SK-N-SH treated with all-trans-retinoic acid at 6 μM for 48 hours (cell line): ENCODE measurements around the gene CRYGS.

ENCODE experiments used
- ATAC-seq: fragments of 200-7000 bp; cut with Tn5 transposase; 3 replicates; pipeline ENCODE4 v1.9.1; 2020; ENCODE audit warnings: mild to moderate bottlenecking, moderate library complexity
- ARNTL ChIP-seq: fragments of 450-650 bp; formaldehyde crosslinking; IDR thresholded peaks from 2 replicates; pipeline ENCODE4 v1.5.0; 2020; ENCODE audit warnings: low read depth, mild to moderate bottlenecking, moderate library complexity, borderline replicate concordance
- BACH2 ChIP-seq: fragments of 250-450 bp; sonication (Bioruptor Pico); IDR thresholded peaks from 2 replicates; pipeline ENCODE4 v1.9.0; 2021; ENCODE audit warnings: mild to moderate bottlenecking, borderline replicate concordance
- GLIS3 ChIP-seq: fragments of 250-450 bp; sonication (Bioruptor Pico); IDR thresholded peaks from 2 replicates; pipeline ENCODE4 v1.5.0; 2020; ENCODE audit warnings: mild to moderate bottlenecking, moderate library complexity
- ISL1 ChIP-seq: fragments of 250-450 bp; sonication (Bioruptor Pico); IDR thresholded peaks from 2 replicates; pipeline ENCODE4 v2.1.2; 2022; ENCODE audit warnings: mild to moderate bottlenecking, moderate library complexity
- OSR1 ChIP-seq: fragments of 250-450 bp; sonication (Bioruptor Pico); IDR thresholded peaks from 2 replicates; pipeline ENCODE4 v1.8.0; 2022; ENCODE audit warnings: moderate library complexity, mild to moderate bottlenecking, inconsistent platforms
- RARB ChIP-seq: fragments of 250-450 bp; sonication (Bioruptor Pico); IDR thresholded peaks from 2 replicates; pipeline ENCODE4 v1.8.0; 2021; ENCODE audit warnings: mild to moderate bottlenecking, moderate library complexity
- SNAI2 ChIP-seq: fragments of 250-450 bp; sonication (Bioruptor Pico); IDR thresholded peaks from 2 replicates; pipeline ENCODE4 v1.5.0; 2020; ENCODE audit warnings: mild to moderate bottlenecking, moderate library complexity
- TCF4 ChIP-seq: fragments of 250-450 bp; sonication (Bioruptor Pico); IDR thresholded peaks from 2 replicates; pipeline ENCODE4 v1.8.0; 2021; ENCODE audit warnings: mild to moderate bottlenecking, moderate library complexity, borderline replicate concordance
- TOX ChIP-seq: fragments of 250-450 bp; sonication (Bioruptor Pico); IDR thresholded peaks from 2 replicates; pipeline ENCODE4 v1.8.0; 2021; ENCODE audit warnings: mild to moderate bottlenecking, moderate library complexity, borderline replicate concordance
- ZC3H10 ChIP-seq: fragments of 250-450 bp; sonication (Bioruptor Pico); IDR thresholded peaks from 2 replicates; pipeline ENCODE4 v1.5.1; 2021; ENCODE audit warnings: mild to moderate bottlenecking, moderate library complexity
- ZFP3 ChIP-seq: fragments of 250-450 bp; sonication (Bioruptor Pico); IDR thresholded peaks from 2 replicates; pipeline ENCODE4 v1.5.0; 2020; ENCODE audit warnings: mild to moderate bottlenecking, moderate library complexity
- ZFP30 ChIP-seq: fragments of 450-650 bp; formaldehyde crosslinking; IDR thresholded peaks from 2 replicates; pipeline ENCODE4 v1.5.0; 2022; ENCODE audit warnings: mild to moderate bottlenecking, moderate library complexity
- ZNF565 ChIP-seq: fragments of 450-650 bp; formaldehyde crosslinking; conservative IDR thresholded peaks from 2 replicates; pipeline ENCODE4 v1.5.0; 2020; ENCODE audit warnings: low read depth, mild to moderate bottlenecking, moderate library complexity
- ZNF70 ChIP-seq: fragments of 450-650 bp; formaldehyde crosslinking; IDR thresholded peaks from 2 replicates; pipeline ENCODE4 v1.5.0; 2020; ENCODE audit warnings: mild to moderate bottlenecking, moderate library complexity
- ZNF8 ChIP-seq: fragments of 450-650 bp; formaldehyde crosslinking; IDR thresholded peaks from 2 replicates; pipeline ENCODE4 v1.5.0; 2020; ENCODE audit warnings: mild to moderate bottlenecking, moderate library complexity
- TF ChIP-seq, protein P1 (sequence below): fragments of 250-450 bp; sonication (Bioruptor Pico); IDR thresholded peaks from 2 replicates; pipeline ENCODE4 v1.5.1; 2021; ENCODE audit warnings: mild to moderate bottlenecking, moderate library complexity
- TF ChIP-seq, protein P2 (sequence below): fragments of 250-450 bp; sonication (Bioruptor Pico); IDR thresholded peaks from 2 replicates; pipeline ENCODE4 v1.8.0; 2020; ENCODE audit warnings: mild to moderate bottlenecking, moderate library complexity, borderline replicate concordance
- TF ChIP-seq, protein P3 (sequence below): fragments of 250-450 bp; sonication (Bioruptor Pico); IDR thresholded peaks from 2 replicates; pipeline ENCODE4 v1.5.1; 2020; ENCODE audit warnings: low read depth, mild to moderate bottlenecking, moderate library complexity
- TF ChIP-seq, protein P4 (sequence below): fragments of 250-450 bp; sonication (Bioruptor Pico); IDR thresholded peaks from 2 replicates; pipeline ENCODE4 v1.8.0; 2021; ENCODE audit warnings: low read depth, mild to moderate bottlenecking, moderate library complexity, borderline replicate concordance

CRYGS gene

DNA sequence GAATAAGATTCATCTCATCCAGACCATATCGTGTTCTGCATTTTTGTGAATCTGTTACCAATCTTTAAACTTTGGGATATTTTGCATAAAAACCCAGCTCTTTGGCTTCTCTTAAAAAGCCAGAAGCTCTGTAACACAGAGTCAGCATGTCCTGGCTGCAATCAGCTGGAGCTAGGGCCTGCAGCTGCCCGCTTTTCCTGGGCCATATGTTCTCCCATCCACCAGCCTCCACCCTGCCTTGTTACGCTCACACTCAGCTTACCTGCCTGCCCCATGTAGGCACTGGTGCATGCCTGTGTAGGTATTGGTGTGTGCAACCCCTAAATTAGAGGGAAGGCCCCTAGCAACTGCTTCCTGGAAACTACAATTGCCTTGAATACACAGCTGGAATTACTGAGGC lies 48.2 kb downstream of the CRYGS start:
- TF ChIP-seq ZNF70 (CRISPR knock-in tag) (no peak), ZC3H10 (CRISPR knock-in tag) (no peak), ARNTL (no peak), ZNF8 (CRISPR knock-in tag) (no peak), ISL1 (CRISPR knock-in tag) (no peak), BACH2 (CRISPR knock-in tag) (no peak), ZFP3 (CRISPR knock-in tag) (no peak), RARB (CRISPR knock-in tag) (no peak), TOX (CRISPR knock-in tag) (no peak), SNAI2 (CRISPR knock-in tag) (no peak), ZNF565 (CRISPR knock-in tag) (no peak)
- TF ChIP-seq, protein P1, sequence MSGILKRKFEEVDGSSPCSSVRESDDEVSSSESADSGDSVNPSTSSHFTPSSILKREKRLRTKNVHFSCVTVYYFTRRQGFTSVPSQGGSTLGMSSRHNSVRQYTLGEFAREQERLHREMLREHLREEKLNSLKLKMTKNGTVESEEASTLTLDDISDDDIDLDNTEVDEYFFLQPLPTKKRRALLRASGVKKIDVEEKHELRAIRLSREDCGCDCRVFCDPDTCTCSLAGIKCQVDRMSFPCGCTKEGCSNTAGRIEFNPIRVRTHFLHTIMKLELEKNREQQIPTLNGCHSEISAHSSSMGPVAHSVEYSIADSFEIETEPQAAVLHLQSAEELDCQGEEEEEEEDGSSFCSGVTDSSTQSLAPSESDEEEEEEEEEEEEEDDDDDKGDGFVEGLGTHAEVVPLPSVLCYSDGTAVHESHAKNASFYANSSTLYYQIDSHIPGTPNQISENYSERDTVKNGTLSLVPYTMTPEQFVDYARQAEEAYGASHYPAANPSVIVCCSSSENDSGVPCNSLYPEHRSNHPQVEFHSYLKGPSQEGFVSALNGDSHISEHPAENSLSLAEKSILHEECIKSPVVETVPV (CRISPR knock-in tag): no peak
- TF ChIP-seq, protein P2, sequence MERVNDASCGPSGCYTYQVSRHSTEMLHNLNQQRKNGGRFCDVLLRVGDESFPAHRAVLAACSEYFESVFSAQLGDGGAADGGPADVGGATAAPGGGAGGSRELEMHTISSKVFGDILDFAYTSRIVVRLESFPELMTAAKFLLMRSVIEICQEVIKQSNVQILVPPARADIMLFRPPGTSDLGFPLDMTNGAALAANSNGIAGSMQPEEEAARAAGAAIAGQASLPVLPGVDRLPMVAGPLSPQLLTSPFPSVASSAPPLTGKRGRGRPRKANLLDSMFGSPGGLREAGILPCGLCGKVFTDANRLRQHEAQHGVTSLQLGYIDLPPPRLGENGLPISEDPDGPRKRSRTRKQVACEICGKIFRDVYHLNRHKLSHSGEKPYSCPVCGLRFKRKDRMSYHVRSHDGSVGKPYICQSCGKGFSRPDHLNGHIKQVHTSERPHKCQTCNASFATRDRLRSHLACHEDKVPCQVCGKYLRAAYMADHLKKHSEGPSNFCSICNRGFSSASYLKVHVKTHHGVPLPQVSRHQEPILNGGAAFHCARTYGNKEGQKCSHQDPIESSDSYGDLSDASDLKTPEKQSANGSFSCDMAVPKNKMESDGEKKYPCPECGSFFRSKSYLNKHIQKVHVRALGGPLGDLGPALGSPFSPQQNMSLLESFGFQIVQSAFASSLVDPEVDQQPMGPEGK: no peak
- no peak for ATAC-seq

DNA sequence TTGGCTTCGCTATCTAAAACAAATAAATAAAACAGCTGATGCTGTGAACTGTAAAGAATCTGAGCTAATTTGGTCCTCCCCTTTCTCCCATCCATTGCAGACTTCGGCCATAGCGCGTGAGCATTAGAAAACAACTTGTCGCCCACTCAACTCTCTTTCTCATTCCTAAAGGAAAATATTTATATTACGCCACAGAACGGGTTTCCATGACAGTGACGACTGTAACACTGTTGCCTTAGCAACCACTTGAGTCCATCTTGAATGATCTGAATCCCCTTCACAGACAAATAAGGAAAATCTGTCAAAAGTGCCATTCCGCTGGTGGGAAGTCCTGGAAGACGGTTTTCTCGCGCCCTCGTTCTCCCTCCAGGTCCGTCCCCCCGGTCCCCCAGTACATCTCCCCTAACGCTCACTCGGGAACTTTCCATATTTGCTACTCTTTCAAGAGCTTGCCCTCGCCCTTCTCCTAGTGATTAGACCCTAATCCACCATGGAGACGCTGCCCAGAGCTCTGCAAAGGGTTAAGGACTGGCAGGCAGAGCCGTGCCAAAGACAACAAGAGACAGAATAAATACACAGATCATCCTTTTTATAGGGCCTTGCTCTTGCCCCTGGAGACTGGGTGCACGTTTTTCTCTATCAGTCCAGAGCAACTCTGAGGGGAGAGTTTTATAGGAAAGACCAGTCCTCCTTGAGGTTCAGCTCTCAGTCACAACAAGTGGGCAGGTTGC lies 50.5 kb downstream of the CRYGS start:
- no peak for TF ChIP-seq ARNTL
- TF ChIP-seq, protein P1 (CRISPR knock-in tag): no peak
- no peak for TF ChIP-seq ZFP30 (CRISPR knock-in tag)
- TF ChIP-seq, protein P3, sequence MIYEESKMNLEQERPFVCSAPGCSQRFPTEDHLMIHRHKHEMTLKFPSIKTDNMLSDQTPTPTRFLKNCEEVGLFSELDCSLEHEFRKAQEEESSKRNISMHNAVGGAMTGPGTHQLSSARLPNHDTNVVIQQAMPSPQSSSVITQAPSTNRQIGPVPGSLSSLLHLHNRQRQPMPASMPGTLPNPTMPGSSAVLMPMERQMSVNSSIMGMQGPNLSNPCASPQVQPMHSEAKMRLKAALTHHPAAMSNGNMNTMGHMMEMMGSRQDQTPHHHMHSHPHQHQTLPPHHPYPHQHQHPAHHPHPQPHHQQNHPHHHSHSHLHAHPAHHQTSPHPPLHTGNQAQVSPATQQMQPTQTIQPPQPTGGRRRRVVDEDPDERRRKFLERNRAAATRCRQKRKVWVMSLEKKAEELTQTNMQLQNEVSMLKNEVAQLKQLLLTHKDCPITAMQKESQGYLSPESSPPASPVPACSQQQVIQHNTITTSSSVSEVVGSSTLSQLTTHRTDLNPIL (CRISPR knock-in tag): no peak
- no peak for TF ChIP-seq TCF4 (CRISPR knock-in tag)
- no peak for TF ChIP-seq TOX (CRISPR knock-in tag)
- no peak for TF ChIP-seq ZFP3 (CRISPR knock-in tag)
- TF ChIP-seq ISL1 (CRISPR knock-in tag): no peak
- no peak for TF ChIP-seq GLIS3 (CRISPR knock-in tag)
- TF ChIP-seq ZNF70 (CRISPR knock-in tag): no peak
- no peak for TF ChIP-seq RARB (CRISPR knock-in tag)
- TF ChIP-seq ZNF565 (CRISPR knock-in tag): no peak
- no peak for TF ChIP-seq BACH2 (CRISPR knock-in tag)
- no peak for TF ChIP-seq ZNF8 (CRISPR knock-in tag)
- TF ChIP-seq, protein P2: no peak
- TF ChIP-seq, protein P4, sequence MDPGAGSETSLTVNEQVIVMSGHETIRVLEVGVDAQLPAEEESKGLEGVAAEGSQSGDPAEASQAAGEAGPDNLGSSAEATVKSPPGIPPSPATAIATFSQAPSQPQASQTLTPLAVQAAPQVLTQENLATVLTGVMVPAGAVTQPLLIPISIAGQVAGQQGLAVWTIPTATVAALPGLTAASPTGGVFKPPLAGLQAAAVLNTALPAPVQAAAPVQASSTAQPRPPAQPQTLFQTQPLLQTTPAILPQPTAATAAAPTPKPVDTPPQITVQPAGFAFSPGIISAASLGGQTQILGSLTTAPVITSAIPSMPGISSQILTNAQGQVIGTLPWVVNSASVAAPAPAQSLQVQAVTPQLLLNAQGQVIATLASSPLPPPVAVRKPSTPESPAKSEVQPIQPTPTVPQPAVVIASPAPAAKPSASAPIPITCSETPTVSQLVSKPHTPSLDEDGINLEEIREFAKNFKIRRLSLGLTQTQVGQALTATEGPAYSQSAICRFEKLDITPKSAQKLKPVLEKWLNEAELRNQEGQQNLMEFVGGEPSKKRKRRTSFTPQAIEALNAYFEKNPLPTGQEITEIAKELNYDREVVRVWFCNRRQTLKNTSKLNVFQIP (CRISPR knock-in tag): no peak
- no peak for TF ChIP-seq OSR1 (CRISPR knock-in tag)
- no peak for ATAC-seq
